ENCODE measurements around the gene MTHFD2L.

- TF ChIP-seq CTCF (IDR thresholded peaks at IDR 0.05) (no peak), POLR2A (IDR thresholded peaks at IDR 0.05) (no peak)
Observed at GRCh38 chr4:74266081-74266480, 108.2 kb downstream of the MTHFD2L start.
